Testis (tissue), 2 donors: ENCODE data around the gene LGALS4.

ENCODE experiments used
- CTCF ChIP-seq, 3 experiments: fragments of 450-650 bp in 2 of 3; fragments of 200-600 bp in 1 of 3; sonication (generic) in 1 of 3; IDR thresholded peaks; one replicate each; pipeline ENCODE4 v1.5.1; 2016 to 2019; ENCODE audit warnings: antibody characterized with exemption in 3 of 3, mild to moderate bottlenecking in 2 of 3, moderate library complexity in 1 of 3
- POLR2A ChIP-seq: fragments of 450-650 bp; IDR thresholded peaks from one replicate; pipeline ENCODE4 v1.6.1; 2017; ENCODE audit warnings: antibody characterized with exemption, mild to moderate bottlenecking, moderate library complexity

- TF ChIP-seq CTCF (IDR thresholded peaks at IDR 0.05) (no peak), POLR2A (no peak)
Observed at GRCh38 chr19:38819231-38819920, 6.6 kb upstream of the LGALS4 start.
